ENCODE data around the gene LAMA2.

Gene LAMA2

DNA sequence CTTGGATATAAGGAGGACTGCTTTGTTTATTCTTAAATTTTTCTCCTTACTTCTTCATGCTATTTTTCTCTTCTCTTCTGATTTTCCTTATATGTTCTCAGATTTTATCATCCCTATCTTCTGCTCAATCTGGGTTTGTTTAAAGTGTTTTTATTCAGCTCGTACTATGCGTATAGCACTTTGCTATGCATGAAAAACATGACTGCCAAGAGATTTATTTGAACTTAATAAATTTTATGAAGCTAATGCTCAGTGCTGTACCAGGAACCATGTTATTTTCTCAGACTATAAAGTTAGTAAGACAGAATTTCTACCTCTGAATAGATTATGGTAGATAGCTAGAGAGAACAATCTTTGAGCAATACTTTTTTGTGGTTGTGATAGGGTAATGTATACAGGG is 305.9 kb downstream of the LAMA2 start:
- DNase-seq: no peak

DNA sequence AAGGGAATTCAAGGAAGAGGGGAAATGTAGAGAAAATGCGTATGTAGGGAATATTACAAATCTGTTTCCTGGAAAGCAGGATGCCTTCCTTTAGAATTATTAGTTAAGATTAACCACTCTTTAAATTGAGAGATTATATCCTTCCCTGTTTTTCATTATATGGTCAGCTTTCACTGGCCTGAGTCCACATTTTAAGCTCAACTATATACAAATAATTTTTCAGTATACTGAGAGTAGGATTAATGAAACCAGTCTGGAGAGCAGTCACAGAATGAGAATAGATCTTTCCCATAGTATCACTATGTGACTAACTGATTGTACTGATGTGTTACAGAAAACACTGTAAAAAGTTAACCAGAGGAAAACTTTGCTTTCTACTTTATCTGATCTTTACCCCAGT is 306.3 kb downstream of the LAMA2 start:
- DNase-seq: no peak

DNA sequence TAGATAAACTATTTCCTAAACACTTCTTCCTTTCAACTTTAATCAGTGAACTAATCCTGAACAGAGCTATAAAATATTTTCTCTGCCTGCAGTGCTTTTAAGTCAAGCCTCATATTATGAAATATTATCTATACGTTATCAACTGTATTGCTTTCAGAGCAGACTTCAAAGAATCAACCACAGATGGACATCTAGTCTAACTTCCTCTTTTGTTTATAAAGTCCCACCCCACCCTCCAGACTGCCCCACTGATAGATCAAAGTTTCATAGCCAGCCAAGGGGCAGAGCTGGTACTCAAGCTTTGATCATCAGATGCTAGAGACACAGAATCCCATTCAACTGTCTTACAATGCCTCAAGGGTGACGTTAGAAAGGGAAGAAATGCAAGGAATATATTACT is 308.3 kb downstream of the LAMA2 start:
- DNase-seq: no peak

DNA sequence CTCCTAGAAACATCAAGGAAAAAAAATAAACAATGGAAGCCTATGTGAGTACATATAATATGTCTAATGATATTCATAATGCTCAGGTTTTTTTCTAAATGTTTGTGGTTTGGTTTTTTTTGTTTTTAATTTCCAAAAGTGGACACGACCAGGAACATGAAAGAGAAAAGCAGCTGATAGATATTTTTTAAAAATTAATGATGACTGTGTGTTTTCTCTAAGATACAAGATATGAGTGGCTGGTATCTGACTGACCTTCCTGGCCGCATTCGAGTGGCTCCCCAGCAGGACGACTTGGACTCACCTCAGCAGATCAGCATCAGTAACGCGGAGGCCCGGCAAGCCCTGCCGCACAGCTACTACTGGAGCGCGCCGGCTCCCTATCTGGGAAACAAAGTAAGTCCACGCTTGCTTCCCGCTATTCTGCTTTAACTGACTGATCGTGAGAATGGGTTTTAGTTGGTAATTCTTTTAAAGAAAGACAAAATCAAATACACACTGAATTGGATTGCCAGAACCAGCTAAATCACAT is 309.6 kb downstream of the LAMA2 start:
- DNase-seq: no peak

DNA sequence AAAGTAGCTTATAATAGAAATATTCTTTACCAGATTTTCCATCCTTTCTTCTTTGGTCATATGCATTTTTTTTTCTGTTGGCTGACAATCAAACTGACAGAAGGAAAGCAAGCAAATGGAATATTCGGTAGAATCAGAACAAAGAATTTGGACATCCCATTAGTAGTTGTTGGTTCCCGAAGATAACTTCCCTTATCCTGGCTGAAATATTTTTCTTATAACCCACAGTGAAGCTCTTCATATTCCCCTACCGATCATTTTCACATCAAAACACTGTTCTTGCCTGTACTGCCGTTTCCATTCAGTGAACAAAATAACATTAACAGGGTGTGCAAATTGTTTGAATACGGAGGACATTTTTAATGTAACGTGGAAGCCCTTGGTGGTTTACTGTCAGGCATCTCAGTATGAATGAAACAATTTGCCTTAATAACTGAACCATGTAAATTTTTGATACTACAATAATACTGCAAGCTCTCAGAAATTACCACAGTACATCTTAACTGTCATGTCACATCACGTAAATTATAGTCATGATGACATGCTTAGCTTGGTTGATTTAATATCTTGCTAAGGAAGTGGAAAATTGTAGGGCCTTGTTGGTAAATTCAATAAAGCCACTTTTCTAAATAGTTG is 311.5 kb downstream of the LAMA2 start:
- no peak for DNase-seq

DNA sequence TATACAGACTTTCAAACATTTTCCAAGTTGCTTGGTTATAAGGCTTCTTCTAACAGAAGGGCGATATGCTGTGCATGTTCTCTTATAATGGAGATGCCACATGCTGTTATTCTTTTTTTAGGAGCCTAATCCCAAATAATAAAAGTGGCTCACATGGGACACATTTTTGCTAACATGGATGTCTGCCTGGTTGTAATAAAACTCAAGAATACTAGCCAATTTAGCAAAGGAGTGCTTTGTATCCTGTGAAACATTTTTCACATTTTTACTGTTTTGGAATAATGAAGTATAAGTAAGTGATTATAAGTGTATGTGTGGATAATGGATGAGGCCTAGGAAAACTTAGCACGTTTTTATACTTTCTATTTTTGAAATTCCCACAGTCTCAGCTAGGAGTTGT is 312.2 kb downstream of the LAMA2 start:
- DNase-seq: no peak

DNA sequence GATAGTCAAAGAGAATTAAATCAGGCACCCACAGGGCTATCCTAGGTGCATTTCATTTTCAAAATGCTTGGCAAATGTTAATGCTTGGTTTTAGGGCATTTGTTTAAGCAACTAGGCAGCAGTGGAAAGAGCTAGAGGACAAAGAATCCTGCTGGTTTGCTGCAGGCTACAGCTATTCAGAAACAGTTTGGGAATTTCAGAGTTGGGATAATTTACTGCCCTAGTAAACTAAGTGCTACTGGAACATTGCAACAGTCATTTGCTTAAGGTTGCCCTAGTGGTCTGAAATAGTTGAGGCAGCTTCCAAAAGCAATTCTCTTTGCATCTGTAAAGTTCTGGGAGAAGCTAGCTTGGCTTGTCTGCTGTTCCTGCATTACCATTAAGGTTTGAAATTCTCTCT is 312.7 kb downstream of the LAMA2 start:
- DNase-seq: no peak

DNA sequence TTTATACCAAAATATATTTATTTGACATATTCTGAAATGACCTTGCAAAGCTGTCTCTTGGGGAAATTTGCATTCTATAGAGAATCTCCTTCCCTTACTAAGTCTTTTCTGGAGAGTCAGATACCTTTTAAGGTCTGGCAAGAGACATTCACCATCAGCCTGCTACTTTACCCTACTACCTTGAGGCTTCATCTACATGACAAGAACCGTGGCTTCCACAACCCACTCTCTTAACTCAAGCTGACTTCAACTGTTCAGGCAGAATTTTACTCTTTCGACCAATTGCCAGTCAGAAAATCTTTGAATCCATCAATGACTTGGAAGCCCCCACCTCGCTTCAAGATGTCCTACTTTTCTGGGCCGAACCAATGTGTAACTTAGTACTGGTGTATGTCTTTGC is 314.2 kb downstream of the LAMA2 start:
- no peak for DNase-seq

DNA sequence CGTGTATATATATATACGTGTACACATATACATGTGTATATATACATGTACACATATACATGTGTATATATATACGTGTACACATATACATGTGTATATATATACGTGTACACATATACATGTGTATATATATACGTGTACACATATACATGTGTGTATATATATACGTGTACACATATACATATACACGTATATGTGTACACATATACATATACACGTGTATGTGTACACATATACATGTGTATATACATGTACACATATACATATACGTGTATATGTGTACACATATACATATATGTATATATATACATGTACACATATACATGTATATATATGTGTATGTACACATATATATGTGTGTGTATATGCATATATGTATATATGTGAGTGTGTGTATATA is 317.2 kb downstream of the LAMA2 start:
- DNase-seq: no peak

DNA sequence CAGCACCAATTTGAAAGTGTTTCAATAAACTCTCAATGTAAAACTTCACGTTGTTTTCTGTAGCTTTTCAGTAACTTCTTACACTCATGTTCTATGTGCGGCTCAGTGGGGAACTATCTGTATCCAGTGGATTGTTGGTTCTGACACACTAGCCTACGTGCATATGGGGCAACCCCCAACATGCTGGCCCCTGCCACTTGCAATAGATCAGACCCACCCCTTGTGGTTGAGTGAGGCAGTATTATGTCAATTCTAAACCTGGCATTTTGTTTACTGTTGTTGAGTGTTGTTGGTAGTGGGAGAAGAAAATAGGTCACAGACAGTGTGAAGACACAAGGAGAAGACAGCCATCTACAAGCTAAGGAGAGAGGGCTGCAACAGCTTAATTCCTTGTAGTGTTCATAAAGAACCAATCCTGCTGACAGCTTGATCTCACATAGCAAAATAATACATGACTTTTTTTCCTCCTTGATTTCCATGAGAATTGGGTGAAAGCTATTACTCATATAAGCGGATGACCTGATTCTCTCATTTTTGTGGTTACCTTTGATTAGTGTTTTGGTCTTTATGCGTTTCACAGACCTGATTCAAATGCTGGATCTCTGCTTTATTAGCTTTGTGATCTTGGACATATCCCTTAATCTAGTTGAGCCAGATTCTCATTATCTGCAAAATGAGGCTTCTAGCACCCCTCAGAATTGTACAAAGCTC is 320.4 kb downstream of the LAMA2 start:
- no peak for DNase-seq

DNA sequence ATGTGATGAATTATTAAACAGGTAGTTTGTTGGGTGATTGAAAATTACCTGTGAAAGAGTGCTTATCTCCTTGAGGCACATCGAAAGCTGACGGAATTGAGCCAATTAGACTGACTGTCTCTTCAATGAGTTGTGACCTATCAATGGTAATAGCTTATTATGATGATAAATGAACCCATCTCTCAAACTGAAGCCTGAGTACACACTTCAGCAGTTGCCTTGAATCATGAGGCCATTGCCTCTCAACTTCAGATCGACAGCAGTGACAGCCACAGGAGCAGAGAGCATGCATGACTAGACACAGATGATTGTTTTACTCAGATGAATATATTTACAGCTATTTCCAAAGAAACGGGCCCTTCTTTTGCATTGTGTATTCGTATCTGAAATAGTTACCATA is 323.9 kb downstream of the LAMA2 start:
- no peak for DNase-seq

DNA sequence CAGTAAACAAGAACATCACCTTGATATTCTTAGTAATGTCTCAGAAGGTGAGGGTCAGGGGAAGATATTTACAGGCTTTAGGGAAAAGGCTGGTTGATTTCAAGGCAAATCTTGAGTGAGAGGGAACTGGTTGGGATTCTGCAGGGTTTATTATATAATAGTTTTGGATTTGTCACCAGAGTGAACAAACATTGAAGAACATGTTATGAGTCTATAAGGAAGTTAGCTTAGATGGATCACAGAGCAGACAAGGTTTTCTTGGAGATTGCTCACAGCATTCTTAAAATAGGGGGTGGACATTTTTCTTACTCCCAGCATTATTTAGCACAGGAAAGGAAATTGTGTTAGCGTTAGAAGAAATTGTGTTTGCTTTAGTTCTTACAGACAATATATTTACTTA is 324.9 kb downstream of the LAMA2 start:
- DNase-seq: no peak

DNA sequence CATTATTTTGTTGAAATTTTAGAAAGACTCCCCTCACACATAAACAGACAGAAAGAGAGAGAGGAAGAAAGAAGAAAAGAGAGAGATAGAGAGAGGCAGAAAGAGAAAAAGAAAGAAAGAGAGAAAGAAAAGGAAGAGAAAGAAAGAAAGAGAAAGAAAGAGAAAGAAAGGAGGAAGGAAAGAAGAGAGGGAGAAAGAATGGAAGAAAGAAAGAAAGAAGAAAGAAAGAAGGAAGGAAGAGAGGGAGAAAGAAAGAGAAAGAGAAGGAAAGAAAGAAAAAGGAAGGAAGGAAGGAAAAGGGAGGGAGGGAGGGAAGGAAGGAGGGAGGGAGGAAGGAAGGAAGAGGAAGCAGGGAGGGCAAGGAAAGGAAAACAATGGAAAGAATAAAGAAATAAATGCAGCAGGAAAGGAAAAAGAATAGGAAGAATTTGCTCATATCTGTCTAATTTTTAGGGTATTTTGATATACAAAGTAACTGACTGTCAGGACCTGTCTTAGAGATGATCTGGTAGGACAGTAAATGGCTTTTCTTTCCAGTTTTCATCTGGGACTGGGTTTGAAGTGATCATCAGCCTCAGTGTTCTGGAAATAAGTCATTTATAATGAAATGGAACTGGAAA is 325.6 kb downstream of the LAMA2 start:
- DNase-seq: no peak

DNA sequence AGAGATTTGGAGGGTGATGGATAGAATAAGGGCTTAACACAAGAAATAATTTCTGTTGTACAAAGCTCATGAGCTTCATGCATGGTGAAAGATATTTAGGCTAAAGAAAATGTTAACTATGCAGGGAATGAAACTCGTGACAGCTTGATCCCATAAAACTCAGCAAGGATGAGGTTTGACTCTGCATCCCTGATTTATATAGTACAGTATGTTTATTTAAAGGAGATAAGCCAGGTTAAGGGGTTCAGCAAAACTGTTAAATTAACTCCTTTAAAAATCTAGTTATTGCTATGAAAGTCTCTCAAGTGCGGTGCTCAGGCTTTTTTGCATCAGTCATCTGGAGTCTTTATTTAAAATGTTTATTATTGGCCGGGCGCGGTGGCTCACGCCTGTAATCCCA is 326.4 kb downstream of the LAMA2 start:
- no peak for DNase-seq

DNA sequence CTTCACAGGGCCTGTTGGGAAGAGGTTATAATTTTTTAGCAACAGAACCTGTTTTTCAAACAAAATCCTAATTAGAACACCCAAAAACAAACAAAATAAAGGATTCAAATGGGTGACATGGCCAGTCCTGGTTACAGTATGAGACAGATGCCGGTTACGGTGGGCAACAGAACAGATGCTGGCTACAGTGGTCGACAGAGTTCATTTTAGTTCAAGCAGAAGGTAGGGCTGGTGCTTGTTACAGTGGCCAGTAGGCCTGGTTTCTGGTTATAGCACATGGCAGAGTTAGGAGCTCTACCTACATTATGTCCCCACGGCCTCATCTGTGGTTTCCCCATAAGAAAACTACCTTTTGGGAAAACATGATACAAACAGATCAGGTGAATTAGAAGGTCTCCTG is 327.7 kb downstream of the LAMA2 start:
- no peak for DNase-seq

DNA sequence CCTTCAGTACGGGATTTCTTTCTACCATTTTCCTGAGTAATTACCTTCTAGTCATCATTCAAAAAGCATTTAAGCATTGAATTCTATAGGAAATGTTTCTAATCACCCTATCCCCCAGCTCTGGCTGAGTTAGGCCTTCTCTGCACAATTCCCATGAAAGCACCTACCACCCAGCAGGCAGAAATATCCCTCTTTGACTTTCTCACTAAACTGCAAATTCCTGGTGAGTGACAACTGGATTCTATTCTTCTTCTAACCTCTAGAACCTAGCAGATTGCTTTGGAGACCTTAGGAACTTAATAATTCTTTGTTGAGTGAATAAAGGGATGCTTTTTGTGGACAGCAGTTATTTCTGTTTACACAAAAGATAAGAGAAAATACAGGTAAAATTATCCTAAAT is 328.7 kb downstream of the LAMA2 start:
- DNase-seq: no peak

DNA sequence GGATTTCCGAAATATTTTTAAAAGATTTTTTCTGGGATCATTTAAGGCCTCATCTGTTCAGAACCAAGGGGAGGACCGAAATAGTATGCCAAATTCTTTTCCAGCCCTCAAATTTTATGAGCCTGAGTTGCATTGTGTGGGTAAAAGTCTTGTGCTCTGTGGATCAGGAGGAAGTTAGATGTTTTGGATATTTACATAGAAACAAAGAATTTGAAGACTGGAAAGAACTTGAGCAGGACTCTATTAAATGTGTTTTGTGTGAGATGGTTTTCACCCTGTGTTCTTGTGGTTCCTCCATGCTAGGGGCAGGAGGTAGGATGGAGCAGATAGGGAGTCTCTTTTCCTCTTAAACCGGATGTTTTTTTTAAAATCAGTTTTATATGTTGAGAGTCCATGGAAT is 329.1 kb downstream of the LAMA2 start:
- DNase-seq: no peak

DNA sequence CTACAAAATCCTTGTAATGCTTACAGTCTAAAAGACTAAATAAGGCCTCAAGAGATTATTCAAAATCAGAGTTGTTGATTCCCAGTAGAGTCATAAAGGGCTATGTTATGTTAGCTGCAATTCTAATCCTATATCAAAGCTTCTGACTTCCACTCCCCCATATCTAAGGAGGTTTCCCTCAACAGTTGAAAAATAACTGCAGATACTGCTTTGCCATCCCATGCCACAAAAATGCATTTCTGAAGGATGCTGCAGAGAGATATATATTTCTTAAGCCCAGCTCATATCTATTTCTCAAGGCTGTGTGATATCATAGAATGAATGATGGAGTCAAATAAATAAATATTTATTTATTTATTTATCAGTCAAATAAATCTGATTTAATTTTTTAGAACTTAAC is 332.3 kb downstream of the LAMA2 start:
- DNase-seq: no peak

DNA sequence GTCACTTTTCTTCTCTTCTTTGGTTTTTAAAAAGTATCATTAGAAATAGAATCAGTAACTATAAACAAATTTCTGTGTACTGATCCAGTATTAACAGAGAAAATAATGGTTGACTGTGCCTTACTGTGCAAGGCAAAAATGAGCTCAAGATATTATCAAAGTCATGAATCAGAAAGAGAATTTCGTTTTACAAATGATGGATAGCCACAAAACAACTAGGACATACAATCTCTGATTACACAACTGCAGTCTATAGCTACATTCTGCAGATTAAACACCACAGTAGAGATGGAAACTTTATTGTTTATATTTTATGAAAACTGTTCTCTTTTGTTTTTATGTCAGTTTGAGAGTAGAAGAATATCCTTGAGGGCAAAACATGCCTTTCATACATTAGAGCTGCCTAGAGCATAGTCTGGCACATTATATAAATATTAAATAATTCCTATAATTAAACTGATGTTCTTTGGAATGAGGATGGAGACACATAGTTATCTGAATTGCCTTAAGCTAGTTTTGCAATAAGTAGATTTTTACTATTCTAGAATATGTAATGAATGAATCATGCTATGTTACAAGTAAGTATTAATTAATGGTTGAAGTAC is 333.1 kb downstream of the LAMA2 start:
- DNase-seq: no peak

DNA sequence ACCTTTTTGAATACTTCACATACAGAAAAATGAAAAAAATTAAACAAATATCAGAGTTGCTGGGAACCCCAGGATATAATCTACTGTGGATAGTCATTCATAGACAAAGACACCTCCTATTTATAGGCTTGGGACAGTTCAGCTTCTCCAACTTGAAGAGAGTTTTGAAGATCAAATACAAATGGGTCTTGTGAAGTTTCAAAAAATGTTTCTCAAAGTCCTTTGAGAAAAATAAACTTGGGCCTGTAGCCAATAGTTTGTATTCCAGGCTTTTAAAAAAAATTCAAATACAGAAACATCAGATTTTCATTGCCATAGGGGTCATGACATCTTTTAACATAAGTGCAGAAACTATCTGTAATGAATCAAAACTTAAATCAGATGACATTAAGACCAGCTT is 334.8 kb downstream of the LAMA2 start:
- DNase-seq: no peak

DNA sequence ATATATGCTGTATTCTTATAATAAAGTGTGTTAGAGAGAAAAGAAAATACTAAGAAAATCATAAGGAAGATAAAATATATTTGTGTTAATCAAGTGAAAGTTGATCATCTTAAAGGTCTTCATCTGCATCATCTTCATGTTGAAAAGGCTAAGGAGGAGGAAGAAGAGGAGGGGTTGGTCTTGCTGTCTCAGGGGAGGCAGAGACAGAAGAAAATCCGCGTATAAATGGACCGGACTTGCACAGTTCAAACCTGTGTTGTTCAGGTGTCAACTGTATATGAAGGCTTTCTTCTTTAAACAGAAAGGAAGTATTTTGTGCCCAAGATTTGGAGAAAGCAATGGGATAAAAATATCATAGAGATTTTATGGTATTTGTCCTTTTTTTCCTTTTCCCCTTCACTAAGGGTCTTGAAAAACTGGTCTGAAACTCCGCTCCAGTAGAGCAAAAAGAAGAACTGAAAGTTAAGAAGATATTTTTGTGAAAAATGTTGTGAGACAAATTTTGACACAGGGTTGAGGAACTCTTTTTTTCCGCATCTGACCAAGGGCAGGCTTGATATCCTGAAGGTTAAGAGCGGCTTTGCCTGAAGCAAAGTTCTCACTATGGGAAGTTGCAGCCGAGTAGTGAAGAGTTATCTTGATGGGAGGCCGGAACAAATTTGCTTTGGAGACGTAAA is 350.7 kb downstream of the LAMA2 start:
- DNase-seq: no peak

DNA sequence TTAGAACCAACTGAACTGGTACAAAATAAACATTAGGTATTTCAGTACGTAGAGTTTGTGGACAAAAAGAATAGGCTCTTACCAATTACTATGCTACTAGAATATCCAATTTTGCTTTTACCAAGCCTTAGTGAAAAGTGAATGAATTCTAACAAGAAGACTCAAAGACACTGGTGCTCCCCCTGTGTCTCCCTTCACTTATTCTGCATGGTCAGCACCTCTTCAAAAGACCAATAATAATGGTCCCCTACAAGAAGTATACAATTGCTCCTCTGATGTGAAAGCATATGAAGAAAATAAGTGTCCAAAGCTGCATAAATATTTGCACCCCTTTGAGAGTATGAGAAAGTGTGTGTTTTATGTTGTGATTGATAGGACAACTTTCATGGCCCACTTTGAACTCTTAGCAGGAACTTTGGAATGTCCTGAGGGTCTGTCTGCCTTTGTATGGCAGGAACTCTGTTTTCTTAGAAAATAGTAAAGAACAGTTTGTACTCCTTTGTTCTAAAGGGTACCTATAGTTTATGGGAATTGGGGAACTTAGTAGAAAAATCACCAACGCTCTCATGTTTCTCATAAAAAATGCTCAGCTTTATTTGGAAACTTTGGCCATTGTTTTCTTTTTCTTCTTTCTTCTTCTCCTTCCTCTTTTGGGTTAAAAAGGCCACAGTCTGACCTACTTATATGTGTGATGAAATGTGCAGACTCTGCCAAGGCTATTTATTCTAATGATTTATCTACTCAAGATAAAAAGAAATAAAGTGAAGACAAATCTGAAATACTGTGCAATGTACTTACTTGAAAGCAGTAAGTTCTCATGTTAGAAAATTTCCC is 352.4 kb downstream of the LAMA2 start:
- DNase-seq: no peak
